OCI-LY7 (cell line): ENCODE data around the gene COL4A2.

ENCODE experiments used
- EZH2phosphoT487 ChIP-seq: fragments of 200-600 bp; sonication (generic); IDR thresholded peaks from 2 replicates; pipeline ENCODE4 v1.6.1; 2018; ENCODE audit warnings: low read depth, borderline replicate concordance, mild to moderate bottlenecking, mixed run types, antibody characterized with exemption, low read length, moderate library complexity, mixed read lengths
- TF ChIP-seq, protein P1 (sequence below): fragments of 200-600 bp; sonication (generic); conservative IDR thresholded peaks from 2 replicates; pipeline ENCODE4 v1.5.1; 2014; ENCODE audit warnings: mild to moderate bottlenecking, antibody characterized with exemption, low read length, moderate library complexity, mixed read lengths

- no peak for TF ChIP-seq EZH2phosphoT487
- TF ChIP-seq, protein P1, sequence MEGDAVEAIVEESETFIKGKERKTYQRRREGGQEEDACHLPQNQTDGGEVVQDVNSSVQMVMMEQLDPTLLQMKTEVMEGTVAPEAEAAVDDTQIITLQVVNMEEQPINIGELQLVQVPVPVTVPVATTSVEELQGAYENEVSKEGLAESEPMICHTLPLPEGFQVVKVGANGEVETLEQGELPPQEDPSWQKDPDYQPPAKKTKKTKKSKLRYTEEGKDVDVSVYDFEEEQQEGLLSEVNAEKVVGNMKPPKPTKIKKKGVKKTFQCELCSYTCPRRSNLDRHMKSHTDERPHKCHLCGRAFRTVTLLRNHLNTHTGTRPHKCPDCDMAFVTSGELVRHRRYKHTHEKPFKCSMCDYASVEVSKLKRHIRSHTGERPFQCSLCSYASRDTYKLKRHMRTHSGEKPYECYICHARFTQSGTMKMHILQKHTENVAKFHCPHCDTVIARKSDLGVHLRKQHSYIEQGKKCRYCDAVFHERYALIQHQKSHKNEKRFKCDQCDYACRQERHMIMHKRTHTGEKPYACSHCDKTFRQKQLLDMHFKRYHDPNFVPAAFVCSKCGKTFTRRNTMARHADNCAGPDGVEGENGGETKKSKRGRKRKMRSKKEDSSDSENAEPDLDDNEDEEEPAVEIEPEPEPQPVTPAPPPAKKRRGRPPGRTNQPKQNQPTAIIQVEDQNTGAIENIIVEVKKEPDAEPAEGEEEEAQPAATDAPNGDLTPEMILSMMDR: no peak
Observed at GRCh38 chr13:110382229-110382628, 75.1 kb downstream of the COL4A2 start.
